ENCODE measurements around the gene VGLL3.

Gene VGLL3

GRCh38 chr3:86951322-86951721 lies 39.6 kb downstream of the VGLL3 start:
- DNase-seq (ENCODE audit: low read depth in 4 of 4, low spot score in 1 of 4), result no peak

GRCh38 chr3:86950717-86951116 lies 40.2 kb downstream of the VGLL3 start:
- DNase-seq (ENCODE audit: low read depth in 4 of 4, low spot score in 1 of 4), result no peak

GRCh38 chr3:86949850-86950249 lies 41.1 kb downstream of the VGLL3 start:
- DNase-seq (ENCODE audit: low read depth in 4 of 4, low spot score in 1 of 4), result no peak

GRCh38 chr3:86948822-86949221 lies 42.1 kb downstream of the VGLL3 start:
- DNase-seq (ENCODE audit: low read depth in 4 of 4, low spot score in 1 of 4), result no peak

GRCh38 chr3:86942206-86942605 lies 48.7 kb downstream of the VGLL3 start:
- DNase-seq (ENCODE audit: low read depth in 4 of 4, low spot score in 1 of 4), result no peak

- DNase-seq (ENCODE audit: low read depth in 4 of 4, low spot score in 1 of 4), result no peak
Measured at GRCh38 chr3:86938416-86939105, 52.4 kb downstream of the VGLL3 start.

- no peak for DNase-seq (ENCODE audit: low read depth in 4 of 4, low spot score in 1 of 4)
Measured at GRCh38 chr3:86937306-86937791, 53.6 kb downstream of the VGLL3 start.

GRCh38 chr3:86934851-86935250 lies 56.1 kb downstream of the VGLL3 start:
- DNase-seq (ENCODE audit: low read depth in 4 of 4, low spot score in 1 of 4), result no peak

- DNase-seq (ENCODE audit: low read depth in 4 of 4, low spot score in 1 of 4), result no peak
Measured at GRCh38 chr3:86930831-86931230, 60.1 kb downstream of the VGLL3 start.

GRCh38 chr3:86930181-86930580 lies 60.8 kb downstream of the VGLL3 start:
- DNase-seq (ENCODE audit: low read depth in 4 of 4, low spot score in 1 of 4), result no peak

GRCh38 chr3:86929046-86929445 lies 61.9 kb downstream of the VGLL3 start:
- no peak for DNase-seq (ENCODE audit: low read depth in 4 of 4, low spot score in 1 of 4)

- DNase-seq (ENCODE audit: low read depth in 4 of 4, low spot score in 1 of 4), result no peak
Measured at GRCh38 chr3:86923071-86923491, 67.9 kb downstream of the VGLL3 start.

- DNase-seq (ENCODE audit: low read depth in 4 of 4, low spot score in 1 of 4), result no peak
Measured at GRCh38 chr3:86921971-86922680, 68.8 kb downstream of the VGLL3 start.

GRCh38 chr3:86914670-86915069 lies 76.3 kb downstream of the VGLL3 start:
- no peak for DNase-seq (ENCODE audit: low read depth in 4 of 4, low spot score in 1 of 4)

GRCh38 chr3:86913160-86913559 lies 77.8 kb downstream of the VGLL3 start:
- no peak for DNase-seq (ENCODE audit: low read depth in 4 of 4, low spot score in 1 of 4)

- no peak for DNase-seq (ENCODE audit: low read depth in 4 of 4, low spot score in 1 of 4)
Measured at GRCh38 chr3:86895202-86895601, 95.7 kb downstream of the VGLL3 start.

- no peak for DNase-seq (ENCODE audit: low read depth in 4 of 4, low spot score in 1 of 4)
Measured at GRCh38 chr3:86890741-86891396, 100.1 kb downstream of the VGLL3 start.
